GM18505 (cell line): ENCODE data around the gene CXXC1.

Source experiments
- ATAC-seq: cut with Tn5 transposase; IDR thresholded peaks from one replicate; pipeline ENCODE4 v1.9.1; 2021; ENCODE audit not compliant: unreplicated experiment
- POLR2A ChIP-seq: IDR thresholded peaks from 4 replicates; pipeline ENCODE4 v1.6.1; 2011; ENCODE audit warnings: borderline replicate concordance; ENCODE audit not compliant: insufficient read depth, insufficient read length; ENCODE audit errors: extremely low read depth

Gene CXXC1

GRCh38 chr18:50232419-50232818 lies 55.1 kb downstream of the CXXC1 start:
- TF ChIP-seq POLR2A = no peak
- ATAC-seq = no peak
